Measurements from ENCODE around the gene STXBP6.

Gene STXBP6

GRCh38 chr14:24813089-24813815, 236.7 kb downstream of the STXBP6 start:
- H3K36me3 ChIP-seq (ENCODE audit: low read depth) = no peaks in the 10 kb centered on the region
- peaks cover 64% of the 10 kb centered on the region for H3K27me3 ChIP-seq (ENCODE audit: insufficient read depth, poor library complexity, severe bottlenecking)
- no peaks in the 10 kb centered on the region for H3K4me1 ChIP-seq (ENCODE audit: insufficient read depth, poor library complexity, severe bottlenecking)
- DNase-seq (ENCODE audit: low spot score) (no peak), ATAC-seq (ENCODE audit: low read depth) (no peak)
- H3K27ac ChIP-seq (ENCODE audit: poor library complexity, severe bottlenecking) = no peak overlapping the region
- no peak for TF ChIP-seq CTCF (IDR thresholded peaks at IDR 0.05; ENCODE audit: poor library complexity, severe bottlenecking)
- H3K9me3 ChIP-seq (ENCODE audit: severe bottlenecking) = no peaks in the 10 kb centered on the region
- H3K4me3 ChIP-seq (ENCODE audit: severe bottlenecking) = no peak overlapping the region

GRCh38 chr14:24809135-24809534, 240.8 kb downstream of the STXBP6 start:
- Histone ChIP-seq H3K27ac (ENCODE audit: poor library complexity, severe bottlenecking) (no peak overlapping the region), H3K36me3 (ENCODE audit: low read depth) (no peaks in the 10 kb centered on the region), H3K4me3 (ENCODE audit: severe bottlenecking) (no peak overlapping the region), H3K27me3 (ENCODE audit: insufficient read depth, poor library complexity, severe bottlenecking) (peaks cover 68% of the 10 kb centered on the region), H3K9me3 (ENCODE audit: severe bottlenecking) (no peaks in the 10 kb centered on the region), H3K4me1 (ENCODE audit: insufficient read depth, poor library complexity, severe bottlenecking) (no peaks in the 10 kb centered on the region)
- no peak for TF ChIP-seq CTCF (IDR thresholded peaks at IDR 0.05; ENCODE audit: poor library complexity, severe bottlenecking)
- ATAC-seq (ENCODE audit: low read depth) (no peak), DNase-seq (ENCODE audit: low spot score) (no peak)

- Histone ChIP-seq H3K9me3 (ENCODE audit: severe bottlenecking) (no peaks in the 10 kb centered on the region), H3K4me3 (ENCODE audit: severe bottlenecking) (no peak overlapping the region), H3K36me3 (ENCODE audit: low read depth) (no peaks in the 10 kb centered on the region), H3K27me3 (ENCODE audit: insufficient read depth, poor library complexity, severe bottlenecking) (peaks cover 62% of the 10 kb centered on the region), H3K27ac (ENCODE audit: poor library complexity, severe bottlenecking) (no peak overlapping the region), H3K4me1 (ENCODE audit: insufficient read depth, poor library complexity, severe bottlenecking) (no peaks in the 10 kb centered on the region)
- ATAC-seq (ENCODE audit: low read depth) = no peak
- no peak for DNase-seq (ENCODE audit: low spot score)
- TF ChIP-seq CTCF (IDR thresholded peaks at IDR 0.05; ENCODE audit: poor library complexity, severe bottlenecking) = no peak
These were observed 241.5 kb downstream of the STXBP6 start for GRCh38 chr14:24808412-24808811.

- peak; percentile 93 for TF ChIP-seq CTCF (IDR thresholded peaks at IDR 0.05; ENCODE audit: poor library complexity, severe bottlenecking)
- H3K4me3 ChIP-seq (ENCODE audit: severe bottlenecking) = no peak overlapping the region
- DNase-seq (ENCODE audit: low spot score) (no peak), ATAC-seq (ENCODE audit: low read depth) (peak; percentile 82)
- H3K4me1 ChIP-seq (ENCODE audit: insufficient read depth, poor library complexity, severe bottlenecking) = no peaks in the 10 kb centered on the region
- H3K9me3 ChIP-seq (ENCODE audit: severe bottlenecking) = no peaks in the 10 kb centered on the region
- no peaks in the 10 kb centered on the region for H3K36me3 ChIP-seq (ENCODE audit: low read depth)
- H3K27ac ChIP-seq (ENCODE audit: poor library complexity, severe bottlenecking) = no peak overlapping the region
- peaks cover 41% of the 10 kb centered on the region for H3K27me3 ChIP-seq (ENCODE audit: insufficient read depth, poor library complexity, severe bottlenecking)
These were observed 243.8 kb downstream of the STXBP6 start for GRCh38 chr14:24806061-24806678.
